ENCODE results near the gene P3H3. TPM values are rescaled to one million over a fixed set of nuclear protein-coding genes. Genes with fewer than 3 reads are reported as not detected.

P3H3 gene
- total and polyA plus RNA-seq, 10 donors: 4.2 to 11.7 (median 6.2) TPM

GRCh38 chr12:6851153-6851920, 23.1 kb downstream of the P3H3 start, which contains the start of gene CDCA3:
Gene CDCA3, minus strand, starts transcription at chr12:6851286. Its CDS starts 334 bp downstream, at chr12:6850952.
- H3K27ac ChIP-seq: peak within 1 kb of the TSS; percentile 82 to 98 (median 97)
- intact Hi-C loops (cut with DNase I; ENCODE audit: low total_unique reads): loop anchor here (10.0 kb wide), 1 partner anchor 287 kb away; the partner anchor contains the start of gene NOP2
- H3K4me1 ChIP-seq: peaks cover 14 to 45% (median 25%) of the 10 kb centered on the region in 6 donors
- H3K27me3 ChIP-seq (replicated peaks in 1 of 7): no peaks in the 10 kb centered on the region
- no peaks in the 10 kb centered on the region for H3K9me3 ChIP-seq
- peak within 1 kb of the TSS; percentile 33 to 95 (median 68) for H3K4me3 ChIP-seq
- WGBS, 5 donors: 0 to 1% (median 0%) methylated on average over 36 to 37 of the region's 37 CpGs
- TF ChIP-seq CTCF (IDR thresholded peaks at IDR 0.05 in 8 of 11, conservative IDR thresholded peaks at IDR 0.05 in 3 of 11) (peak in 2 of 11 experiments; percentile 11 to 13), POLR2A (IDR thresholded peaks at IDR 0.05) (peak in 2 of 3 donors; percentile 70 to 89), POLR2AphosphoS5 (IDR thresholded peaks at IDR 0.05) (peak in 2 of 3 donors; percentile 93 to 98)
- H3K36me3 ChIP-seq: peaks cover 0 to 41% (median 10%) of the 10 kb centered on the region in 6 donors
- DNase-seq: peak; percentile 94

GRCh38 chr12:6851921-6852650, 23.9 kb downstream of the P3H3 start, which contains the start of gene USP5:
Gene USP5, plus strand, starts transcription at chr12:6852150. Its CDS starts 30 bp downstream, at chr12:6852180.
- peak; percentile 79 to 91 (median 88) for TF ChIP-seq POLR2AphosphoS5 (IDR thresholded peaks at IDR 0.05)
- TF ChIP-seq POLR2A (IDR thresholded peaks at IDR 0.05): peak in 1 of 3 donors; percentile 79
- TF ChIP-seq CTCF (IDR thresholded peaks at IDR 0.05 in 8 of 11, conservative IDR thresholded peaks at IDR 0.05 in 3 of 11): peak in 7 of 11 experiments; percentile 3 to 52 (median 18)
- WGBS, 5 donors: 0 to 1% (median 0%) methylated on average over 45 to 65 of the region's 65 CpGs
- no peaks in the 10 kb centered on the region for H3K9me3 ChIP-seq
- H3K36me3 ChIP-seq: peaks cover 3 to 44% (median 18%) of the 10 kb centered on the region in 6 donors
- DNase-seq: peak; percentile 100
- peak within 1 kb of the TSS; percentile 49 to 95 (median 68) for H3K4me3 ChIP-seq
- peaks cover 14 to 45% (median 25%) of the 10 kb centered on the region in 6 donors for H3K4me1 ChIP-seq
- intact Hi-C loops (cut with DNase I; ENCODE audit: low total_unique reads): loop anchor here (10.0 kb wide), 1 partner anchor 287 kb away; the partner anchor contains the start of gene NOP2
- H3K27ac ChIP-seq: peak within 1 kb of the TSS; percentile 82 to 98 (median 97)
- H3K27me3 ChIP-seq (replicated peaks in 1 of 7): no peaks in the 10 kb centered on the region

- Histone ChIP-seq H3K4me3 (peak overlapping the region; percentile 49 to 95 (median 68)), H3K4me1 (peaks cover 14 to 45% (median 25%) of the 10 kb centered on the region in 6 donors), H3K36me3 (peaks cover 7 to 44% (median 25%) of the 10 kb centered on the region in 6 donors), H3K27ac (peak overlapping the region; percentile 48 to 98 (median 97)), H3K9me3 (no peaks in the 10 kb centered on the region), H3K27me3 (replicated peaks in 1 of 7) (no peaks in the 10 kb centered on the region)
- 1 to 4% (median 2%) methylated on average over 18 of the region's 18 CpGs for WGBS, 5 donors
- no peak for TF ChIP-seq CTCF (IDR thresholded peaks at IDR 0.05 in 8 of 11, conservative IDR thresholded peaks at IDR 0.05 in 3 of 11)
- peak; percentile 84 for DNase-seq
- intact Hi-C loops (cut with DNase I; ENCODE audit: low total_unique reads): loop anchor here (10.0 kb wide), 1 partner anchor 288 kb away; the partner anchor contains the start of gene NOP2
These were observed 24.6 kb downstream of the P3H3 start for GRCh38 chr12:6852651-6853354.
